WI38 (cell line): ENCODE data around the gene FNDC1.
"Not testable (repeated sequence)": the region's sequence is repeated elsewhere in the genome, so short reads cannot be mapped to it uniquely, and the experiment has no call there.

ENCODE experiments used
- H3K4me3 ChIP-seq: 2 replicates; pipeline ENCODE4 v1.5.1; 2011; ENCODE audit warnings: low read depth, mild to moderate bottlenecking, control low read depth, low read length
- TF ChIP-seq, protein P1 (sequence below): IDR thresholded peaks from 2 replicates; pipeline ENCODE4 v1.5.1; 2012; ENCODE audit warnings: low read depth, mild to moderate bottlenecking, control low read depth, low read length

Gene FNDC1

DNA sequence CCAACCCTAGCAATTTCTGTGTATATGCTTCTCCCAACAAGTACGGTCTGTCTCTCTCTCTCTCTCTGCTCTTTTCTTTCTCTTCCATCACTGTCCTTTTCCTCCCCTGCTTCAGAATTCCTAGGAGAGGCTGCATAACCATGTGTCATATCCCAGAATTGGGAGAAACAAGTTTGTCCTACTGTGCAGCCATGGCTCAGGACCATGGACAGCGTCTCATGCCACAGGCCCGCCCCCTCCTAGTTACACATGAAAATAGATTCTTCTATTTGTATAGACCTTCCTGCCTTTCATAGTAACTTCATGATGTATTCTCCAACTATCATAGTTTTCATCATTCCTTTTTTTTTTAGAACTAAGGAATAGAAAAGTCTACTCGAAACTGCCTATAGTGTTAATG is 98.0 kb downstream of the FNDC1 start:
- H3K4me3 ChIP-seq, result no peak overlapping the region
- TF ChIP-seq, protein P1, sequence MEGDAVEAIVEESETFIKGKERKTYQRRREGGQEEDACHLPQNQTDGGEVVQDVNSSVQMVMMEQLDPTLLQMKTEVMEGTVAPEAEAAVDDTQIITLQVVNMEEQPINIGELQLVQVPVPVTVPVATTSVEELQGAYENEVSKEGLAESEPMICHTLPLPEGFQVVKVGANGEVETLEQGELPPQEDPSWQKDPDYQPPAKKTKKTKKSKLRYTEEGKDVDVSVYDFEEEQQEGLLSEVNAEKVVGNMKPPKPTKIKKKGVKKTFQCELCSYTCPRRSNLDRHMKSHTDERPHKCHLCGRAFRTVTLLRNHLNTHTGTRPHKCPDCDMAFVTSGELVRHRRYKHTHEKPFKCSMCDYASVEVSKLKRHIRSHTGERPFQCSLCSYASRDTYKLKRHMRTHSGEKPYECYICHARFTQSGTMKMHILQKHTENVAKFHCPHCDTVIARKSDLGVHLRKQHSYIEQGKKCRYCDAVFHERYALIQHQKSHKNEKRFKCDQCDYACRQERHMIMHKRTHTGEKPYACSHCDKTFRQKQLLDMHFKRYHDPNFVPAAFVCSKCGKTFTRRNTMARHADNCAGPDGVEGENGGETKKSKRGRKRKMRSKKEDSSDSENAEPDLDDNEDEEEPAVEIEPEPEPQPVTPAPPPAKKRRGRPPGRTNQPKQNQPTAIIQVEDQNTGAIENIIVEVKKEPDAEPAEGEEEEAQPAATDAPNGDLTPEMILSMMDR, result no peak

DNA sequence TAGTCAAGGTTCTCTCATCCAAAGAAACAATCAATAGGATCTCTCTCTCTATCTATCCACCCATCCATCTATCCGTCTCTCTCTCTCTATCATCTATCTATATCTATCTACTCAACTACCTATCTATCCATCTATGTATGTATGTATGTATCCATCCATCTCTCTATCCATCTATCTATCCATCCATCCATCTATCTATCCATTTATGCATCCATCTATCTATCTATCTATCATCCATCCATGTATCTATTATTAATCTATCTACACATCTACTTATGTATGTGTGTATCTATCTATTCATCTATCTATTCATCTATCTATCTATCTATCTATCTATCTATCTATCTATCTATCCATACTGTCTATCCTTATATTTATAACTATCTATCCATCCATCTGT is 99.3 kb downstream of the FNDC1 start:
- no peak overlapping the region for H3K4me3 ChIP-seq
- TF ChIP-seq, protein P1, result no peak

DNA sequence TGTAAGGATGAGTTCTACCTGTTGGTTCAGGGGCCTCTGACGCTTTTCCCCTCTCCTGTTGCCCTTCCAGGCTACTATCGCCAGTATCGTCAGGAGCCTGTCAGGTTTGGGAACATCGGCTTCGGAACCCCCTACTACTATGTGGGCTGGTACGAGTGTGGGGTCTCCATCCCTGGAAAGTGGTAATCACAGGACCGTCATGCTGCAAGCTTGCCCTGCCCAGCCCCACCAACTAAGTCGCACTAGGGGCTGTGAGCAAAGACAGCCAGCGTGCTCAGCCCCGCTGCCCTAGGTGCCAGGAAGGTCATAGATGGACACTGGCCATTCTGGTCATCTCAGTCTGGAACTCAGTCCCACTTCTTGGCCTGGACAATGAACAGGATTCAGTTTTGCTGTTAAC is 102.1 kb downstream of the FNDC1 start:
- TF ChIP-seq, protein P1, result no peak
- no peak overlapping the region for H3K4me3 ChIP-seq

DNA sequence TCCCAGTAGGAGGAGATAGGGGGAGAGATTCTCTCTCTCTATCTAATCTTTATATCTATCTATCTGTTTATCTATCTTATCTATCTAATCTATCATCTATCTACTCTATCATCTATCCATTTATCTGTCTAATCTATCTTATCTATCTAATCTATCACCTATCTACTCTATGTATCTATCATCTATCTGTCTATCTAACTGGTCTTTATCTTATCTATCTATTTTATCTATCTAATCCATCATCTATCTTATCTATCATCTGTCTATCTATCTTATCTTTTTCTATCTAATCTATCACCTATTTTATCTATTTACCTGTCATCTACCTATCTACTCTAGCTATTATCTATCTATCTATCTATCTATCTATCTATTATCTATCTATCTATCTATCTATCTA is 109.4 kb downstream of the FNDC1 start:
- TF ChIP-seq, protein P1, result no peak
- H3K4me3 ChIP-seq, result no peak overlapping the region

DNA sequence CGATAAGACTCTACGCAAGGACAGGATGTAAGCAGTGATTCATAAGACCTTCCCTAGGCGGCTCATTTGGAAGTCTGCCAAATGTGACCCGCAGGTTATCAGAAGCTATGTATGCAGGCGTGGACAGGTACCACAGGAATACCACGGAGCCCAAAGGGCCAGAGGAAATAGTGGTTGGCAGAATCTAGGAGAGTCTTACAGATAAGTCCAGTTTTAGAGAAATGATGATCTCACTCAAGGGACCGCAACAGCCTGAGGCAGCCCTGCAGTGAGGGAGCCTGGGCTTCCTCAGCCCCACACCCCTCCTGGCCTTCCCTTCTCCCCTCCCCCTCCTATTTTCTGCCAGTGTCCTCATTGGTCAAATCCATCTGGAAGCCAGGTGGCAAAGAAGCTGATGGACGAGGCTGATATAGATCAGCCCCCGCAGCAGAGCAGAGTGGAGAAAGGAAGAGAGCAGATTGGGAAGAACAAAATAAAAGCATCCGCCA is 110.6 kb downstream of the FNDC1 start:
- H3K4me3 ChIP-seq, result no peak overlapping the region
- TF ChIP-seq, protein P1, result no peak

DNA sequence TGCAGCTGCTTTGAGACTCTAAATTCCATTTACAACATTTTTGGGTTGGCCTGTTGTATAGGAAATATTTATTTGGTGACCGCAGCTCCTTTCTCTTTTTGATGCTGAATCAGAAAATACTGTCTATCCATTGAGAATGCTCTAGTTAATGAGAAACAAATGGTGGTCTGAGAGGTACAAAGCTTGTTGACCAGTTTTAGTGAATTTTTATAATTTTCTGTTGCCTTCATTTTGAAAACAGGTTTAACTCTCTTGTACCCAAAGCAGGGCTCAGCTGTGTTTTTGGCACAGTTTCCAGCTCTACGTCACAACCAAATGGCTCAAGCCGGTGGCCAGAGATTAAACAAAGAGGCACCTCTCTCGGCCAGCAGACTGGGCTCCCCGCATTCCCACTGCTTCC is 113.2 kb downstream of the FNDC1 start:
- TF ChIP-seq, protein P1, result no peak
- no peak overlapping the region for H3K4me3 ChIP-seq

DNA sequence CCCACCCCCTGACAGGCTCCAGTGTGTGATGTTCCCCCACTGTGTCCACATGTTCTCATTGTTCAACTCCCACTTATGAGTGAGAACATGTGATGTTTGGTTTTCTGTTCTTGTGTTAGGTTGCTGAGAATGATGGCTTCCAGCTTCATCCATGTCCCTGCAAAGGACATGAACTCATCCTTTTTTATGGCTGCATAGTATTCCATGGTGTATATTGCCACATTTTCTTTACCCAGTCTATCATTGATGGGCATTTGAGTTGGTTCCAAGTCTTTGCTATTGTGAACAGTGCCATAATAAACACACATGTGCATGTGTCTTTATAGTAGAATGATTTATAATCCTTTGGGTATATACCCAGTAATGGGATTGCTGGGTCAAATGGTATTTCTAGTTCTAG is 115.5 kb downstream of the FNDC1 start:
- not testable (repeated sequence) for H3K4me3 ChIP-seq

DNA sequence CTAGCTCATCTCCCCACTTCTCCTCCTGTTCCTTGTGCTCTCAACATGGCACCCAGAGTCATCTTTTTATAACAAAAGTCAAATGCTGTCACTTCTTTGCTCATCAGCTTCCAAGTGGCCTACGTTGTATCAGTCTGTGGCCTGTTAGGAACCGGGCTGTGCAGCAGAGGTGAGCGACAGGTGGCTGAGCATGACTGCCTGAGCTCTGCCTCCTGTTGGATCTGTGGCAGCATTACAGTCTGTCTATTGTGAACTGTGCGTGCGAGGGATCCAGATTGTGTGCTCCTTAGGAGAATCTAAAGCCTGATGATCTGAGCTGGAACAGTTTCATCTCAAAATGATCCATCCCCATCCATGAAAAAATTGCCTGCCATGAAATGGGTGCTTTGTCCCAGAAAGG is 129.6 kb downstream of the FNDC1 start:
- TF ChIP-seq, protein P1, result no peak
- H3K4me3 ChIP-seq, result no peak overlapping the region
